GM19351 (cell line): ENCODE data around the gene LY6G5C.

ENCODE experiments used
- ATAC-seq: cut with Tn5 transposase; IDR thresholded peaks from one replicate; pipeline ENCODE4 v1.9.1; 2021; ENCODE audit warnings: mild to moderate bottlenecking, moderate library complexity; ENCODE audit not compliant: unreplicated experiment

The LY6G5C gene

DNA sequence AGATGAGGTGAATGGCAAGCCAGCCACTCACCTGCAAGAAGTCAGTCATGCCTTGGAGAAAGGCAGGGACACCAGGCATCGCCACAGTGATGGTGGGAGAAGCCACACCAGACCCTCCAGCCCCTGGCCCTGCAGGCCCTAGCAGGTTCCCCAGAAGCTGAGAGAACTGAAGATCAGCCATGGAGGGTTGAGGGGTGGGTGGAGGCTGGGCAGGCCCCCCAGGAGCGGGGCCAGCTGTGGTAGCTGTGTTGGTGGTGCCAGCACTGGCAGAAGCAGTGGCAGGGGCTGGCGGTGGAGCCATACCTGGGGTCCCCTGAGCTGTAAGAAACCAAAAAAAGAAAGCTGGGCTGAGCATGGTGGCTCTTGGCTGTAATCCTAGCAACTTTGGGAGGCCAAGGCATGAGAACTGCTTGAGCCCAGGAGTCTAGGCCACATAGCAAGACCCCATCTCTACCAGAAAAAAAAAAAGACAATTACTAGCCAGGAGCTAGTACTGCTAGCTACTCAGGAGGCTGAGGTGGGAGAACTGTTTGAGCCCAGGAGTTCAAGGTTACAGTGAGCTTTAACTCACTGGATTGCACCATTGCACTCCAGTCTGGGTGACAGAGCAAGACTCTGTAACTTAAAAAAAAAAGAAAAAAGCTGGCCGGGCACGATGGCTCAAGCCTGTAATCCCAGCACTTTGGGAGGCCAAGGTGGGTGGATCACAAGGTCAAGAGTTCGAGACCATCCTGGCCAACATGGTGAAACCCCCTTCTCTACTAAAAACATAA, 37.9 kb downstream of the LY6G5C start:
- ATAC-seq: no peak

- ATAC-seq: no peak
Measured at GRCh38 chr6:31641370-31641769, 39.5 kb downstream of the LY6G5C start.

DNA sequence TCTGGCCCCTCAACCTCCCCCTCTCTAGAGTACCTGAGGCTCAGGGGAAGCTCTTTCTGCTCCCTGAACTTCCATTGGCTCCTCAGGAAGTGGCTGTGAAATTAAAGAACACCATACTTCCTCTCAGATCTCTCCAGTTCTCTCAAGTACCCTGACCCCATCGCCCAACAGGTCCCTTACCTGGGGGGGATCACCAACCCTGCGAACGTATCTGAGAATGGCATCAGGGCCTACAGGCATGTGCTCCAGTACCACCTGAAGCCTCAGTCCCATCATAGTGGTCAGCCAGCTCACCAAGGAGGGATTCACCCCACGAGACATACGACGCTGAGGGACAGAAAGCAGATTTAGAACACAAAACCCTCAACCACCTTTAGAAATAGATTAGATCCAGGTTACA, 40.3 kb downstream of the LY6G5C start:
- ATAC-seq: no peak

- ATAC-seq: no peak
Measured at GRCh38 chr6:31639449-31639861, 41.4 kb downstream of the LY6G5C start.

DNA sequence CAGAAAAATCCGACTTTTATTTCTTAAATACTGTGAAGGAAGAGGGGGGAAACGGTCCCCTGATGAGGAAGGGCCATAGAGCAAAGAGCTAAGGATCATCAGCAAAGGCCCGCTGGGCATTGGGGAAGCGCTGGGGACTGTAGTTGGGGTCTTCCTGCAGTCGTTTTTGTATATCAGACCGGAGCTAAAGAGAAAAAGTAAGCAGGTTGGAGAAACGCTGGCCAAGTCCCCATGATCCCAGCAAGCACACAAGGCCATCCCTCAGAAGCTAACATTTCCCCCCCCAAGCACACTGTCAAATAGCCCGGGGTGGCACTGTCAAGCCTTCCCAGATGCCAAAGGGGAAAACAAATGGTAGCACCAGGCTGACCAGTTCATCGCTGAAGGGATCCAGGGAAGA, 41.8 kb downstream of the LY6G5C start:
- no peak for ATAC-seq

- ATAC-seq: no peak
Measured at GRCh38 chr6:31636698-31637596, 43.9 kb downstream of the LY6G5C start.

DNA sequence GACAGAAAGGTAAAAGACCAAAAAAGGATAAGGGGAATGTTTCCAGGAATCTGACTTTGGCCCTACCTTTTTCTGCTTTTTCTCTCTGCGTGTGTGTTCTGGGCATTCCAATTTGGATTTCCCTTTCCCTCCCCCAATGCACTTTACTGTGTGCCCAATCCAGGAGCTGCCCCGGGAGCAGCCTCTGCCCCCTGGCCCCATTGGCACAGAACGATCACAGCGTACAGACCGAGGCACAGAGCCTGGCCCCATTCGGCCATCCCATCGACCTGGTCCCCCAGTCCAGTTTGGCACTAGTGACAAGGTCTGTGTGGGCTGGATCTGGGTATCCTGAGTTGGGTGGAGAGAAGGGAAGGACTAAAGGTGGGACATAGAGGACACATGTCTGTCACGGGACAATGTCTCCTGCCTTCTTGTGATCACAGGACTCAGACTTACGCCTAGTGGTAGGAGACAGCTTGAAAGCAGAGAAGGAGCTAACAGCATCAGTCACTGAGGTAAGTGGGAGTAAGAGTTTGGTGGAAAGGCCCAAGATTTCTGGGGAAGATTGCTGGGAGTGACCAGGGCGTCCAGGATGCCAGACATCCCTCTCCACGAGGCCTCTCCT, 45.8 kb downstream of the LY6G5C start:
- ATAC-seq: no peak

GRCh38 chr6:31634131-31634530, 46.7 kb downstream of the LY6G5C start:
- no peak for ATAC-seq

DNA sequence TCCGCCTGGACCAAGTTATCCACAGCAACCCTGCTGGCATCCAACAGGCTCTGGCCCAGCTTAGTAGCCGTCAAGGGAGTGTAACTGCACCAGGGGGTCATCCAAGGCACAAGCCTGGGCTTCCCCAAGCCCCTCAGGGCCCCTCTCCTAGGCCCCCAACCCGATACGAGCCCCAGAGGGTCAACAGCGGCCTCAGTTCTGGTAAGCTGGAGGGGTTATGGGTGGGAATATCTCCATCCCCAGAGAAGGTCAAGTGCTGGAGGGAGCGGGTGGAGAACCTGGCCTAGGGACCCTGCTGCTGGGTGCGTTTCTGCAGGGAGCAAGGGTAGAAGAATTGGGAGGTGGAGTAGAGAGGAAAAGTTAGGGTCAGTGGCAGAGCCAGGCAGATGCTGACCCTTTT, 47.4 kb downstream of the LY6G5C start:
- ATAC-seq: no peak

- no peak for ATAC-seq
Measured at GRCh38 chr6:31632279-31632946, 48.5 kb downstream of the LY6G5C start.

GRCh38 chr6:31631681-31632278, 49.1 kb downstream of the LY6G5C start:
- ATAC-seq: no peak

- ATAC-seq: no peak
Measured at GRCh38 chr6:31631209-31631608, 49.7 kb downstream of the LY6G5C start.

DNA sequence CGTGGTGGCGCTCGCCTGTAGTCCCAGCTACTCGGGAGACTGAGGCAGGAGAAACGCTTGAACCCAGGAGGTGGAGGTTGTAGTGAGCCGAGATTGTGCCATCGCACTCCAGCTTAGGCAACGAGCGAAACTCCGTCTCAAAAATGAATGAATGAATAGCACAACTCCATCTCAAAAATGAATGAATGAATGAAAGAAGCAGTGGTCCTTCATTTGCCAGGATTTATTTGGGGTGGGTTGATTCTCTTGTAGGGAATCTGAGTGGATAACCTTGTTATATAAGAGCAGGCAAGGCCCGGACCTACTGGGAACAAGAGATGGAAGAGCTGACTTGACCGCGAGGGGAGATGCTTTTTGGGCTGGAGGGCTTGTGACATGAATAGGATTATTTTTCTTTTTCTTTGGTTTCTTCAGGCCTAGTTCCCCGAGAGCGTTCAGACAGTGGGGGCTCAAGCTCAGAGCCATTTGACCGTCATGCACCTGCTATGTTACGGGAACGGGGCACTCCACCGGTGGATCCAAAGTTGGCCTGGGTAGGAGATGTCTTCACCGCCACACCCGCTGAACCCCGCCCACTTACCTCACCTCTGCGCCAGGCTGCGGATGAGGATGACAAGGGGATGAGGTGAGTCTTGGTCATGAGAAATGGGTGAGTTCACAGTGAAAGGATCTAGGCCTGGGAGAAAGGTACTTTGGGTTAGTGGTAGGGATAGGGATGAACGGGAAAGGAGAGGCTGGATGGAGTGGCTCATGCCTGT, 50.5 kb downstream of the LY6G5C start:
- no peak for ATAC-seq

DNA sequence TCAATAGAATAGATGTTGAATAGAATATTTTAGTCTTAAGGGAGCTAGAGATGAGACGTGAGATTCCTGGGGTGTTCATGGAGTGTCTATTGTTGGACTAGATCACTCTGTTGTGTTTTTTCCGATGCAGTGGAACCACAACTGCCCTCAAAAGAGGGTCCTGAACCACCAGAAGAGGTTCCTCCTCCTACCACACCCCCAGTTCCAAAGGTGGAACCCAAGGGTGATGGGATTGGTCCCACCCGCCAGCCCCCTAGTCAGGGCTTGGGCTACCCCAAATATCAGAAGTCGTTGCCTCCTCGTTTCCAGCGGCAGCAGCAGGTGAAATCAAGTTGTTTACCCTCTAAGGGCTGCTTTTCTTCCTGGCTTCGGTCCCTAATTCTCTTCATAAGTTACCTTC, 51.9 kb downstream of the LY6G5C start:
- ATAC-seq: no peak

DNA sequence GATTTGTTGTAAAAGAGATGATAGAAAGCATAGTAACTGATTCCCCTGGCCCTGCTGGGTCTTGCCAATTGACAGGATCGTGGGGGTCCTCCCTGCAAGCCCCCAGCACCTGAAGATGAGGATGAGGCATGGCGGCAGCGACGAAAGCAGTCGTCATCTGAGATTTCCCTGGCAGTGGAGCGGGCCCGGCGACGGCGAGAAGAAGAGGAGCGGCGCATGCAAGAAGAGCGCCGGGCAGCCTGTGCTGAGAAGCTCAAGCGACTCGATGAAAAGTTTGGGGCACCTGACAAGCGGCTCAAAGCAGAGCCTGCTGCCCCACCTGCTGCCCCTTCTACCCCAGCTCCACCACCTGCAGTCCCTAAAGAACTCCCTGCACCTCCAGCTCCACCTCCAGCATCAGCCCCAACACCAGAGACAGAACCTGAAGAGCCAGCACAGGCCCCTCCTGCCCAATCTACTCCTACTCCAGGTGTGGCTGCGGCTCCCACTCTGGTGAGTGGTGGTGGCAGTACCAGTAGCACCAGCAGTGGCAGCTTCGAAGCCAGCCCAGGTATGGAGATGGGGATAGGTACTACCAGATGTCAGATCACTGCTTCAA, 53.1 kb downstream of the LY6G5C start:
- no peak for ATAC-seq

- no peak for ATAC-seq
Measured at GRCh38 chr6:31626952-31627351, 53.9 kb downstream of the LY6G5C start.
